Measurements from ENCODE around the gene GSDME. TPM values are rescaled to one million over a fixed set of nuclear protein-coding genes. Genes with fewer than 3 reads are reported as not detected.

Gene GSDME
- polyA plus RNA-seq, 3 donors from 2014 or later = 0.10 TPM; not detected in 2

DNA sequence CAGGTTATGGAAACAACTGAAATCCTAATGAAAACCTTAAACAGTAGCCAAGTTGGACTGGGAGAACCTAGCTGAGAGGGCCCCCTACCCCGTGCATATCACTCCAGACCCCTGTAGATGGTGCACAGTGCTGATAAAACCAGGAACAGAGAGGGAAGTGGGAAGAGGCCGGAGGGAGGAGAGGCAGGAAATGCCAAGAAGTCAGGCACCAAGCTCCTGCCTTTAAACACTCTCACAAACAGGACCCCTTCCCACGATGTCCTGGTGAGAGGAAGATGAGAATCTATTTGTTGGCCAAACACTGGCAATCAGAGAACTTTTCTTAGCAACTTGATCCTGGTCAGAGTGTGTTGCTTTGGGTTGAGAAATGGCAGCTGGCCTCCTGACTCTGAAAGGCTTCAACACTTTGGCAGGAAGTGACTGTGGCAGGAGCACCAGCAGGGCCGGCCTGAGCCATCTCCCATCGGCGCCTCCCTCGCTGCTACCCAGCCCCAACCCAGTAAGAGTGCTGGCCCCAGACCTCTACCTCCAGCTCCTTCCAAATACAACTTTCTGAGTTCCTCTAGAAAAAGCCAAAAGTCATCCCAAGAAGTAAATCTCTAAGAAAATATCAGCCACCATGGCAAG lies 39.5 kb downstream of the GSDME start:
- H3K4me3 Mint-ChIP-seq = no peak overlapping the region
- no peaks in the 10 kb centered on the region for H3K9me3 Mint-ChIP-seq
- no peak overlapping the region for H3K27ac Mint-ChIP-seq
- H3K4me1 Mint-ChIP-seq = no peaks in the 10 kb centered on the region
- H3K36me3 Mint-ChIP-seq = no peaks in the 10 kb centered on the region
- DNase-seq = no peak
- H3K27me3 Mint-ChIP-seq (ENCODE audit: low read depth in 3 of 3) = peaks cover 0 to 2% (median 0%) of the 10 kb centered on the region in 3 donors

DNA sequence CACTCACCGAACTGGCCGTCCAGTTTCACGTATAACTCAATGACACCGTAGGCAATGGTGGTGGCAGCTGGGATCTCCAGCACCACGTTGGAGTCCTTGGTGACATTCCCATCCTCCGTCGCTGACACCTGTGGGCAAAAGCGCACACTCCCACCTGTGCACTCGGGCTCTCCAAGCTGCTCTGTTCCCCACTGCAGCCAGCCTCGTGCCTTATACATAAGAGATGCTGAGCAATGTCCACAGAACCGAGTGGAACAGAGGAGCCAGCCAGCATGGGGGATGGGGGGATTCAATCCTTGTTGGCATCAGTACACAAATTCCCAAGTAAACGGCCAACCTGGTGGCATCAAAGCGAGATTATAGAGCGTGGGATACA lies 40.0 kb downstream of the GSDME start:
- no peaks in the 10 kb centered on the region for H3K4me1 Mint-ChIP-seq
- no peaks in the 10 kb centered on the region for H3K9me3 Mint-ChIP-seq

DNA sequence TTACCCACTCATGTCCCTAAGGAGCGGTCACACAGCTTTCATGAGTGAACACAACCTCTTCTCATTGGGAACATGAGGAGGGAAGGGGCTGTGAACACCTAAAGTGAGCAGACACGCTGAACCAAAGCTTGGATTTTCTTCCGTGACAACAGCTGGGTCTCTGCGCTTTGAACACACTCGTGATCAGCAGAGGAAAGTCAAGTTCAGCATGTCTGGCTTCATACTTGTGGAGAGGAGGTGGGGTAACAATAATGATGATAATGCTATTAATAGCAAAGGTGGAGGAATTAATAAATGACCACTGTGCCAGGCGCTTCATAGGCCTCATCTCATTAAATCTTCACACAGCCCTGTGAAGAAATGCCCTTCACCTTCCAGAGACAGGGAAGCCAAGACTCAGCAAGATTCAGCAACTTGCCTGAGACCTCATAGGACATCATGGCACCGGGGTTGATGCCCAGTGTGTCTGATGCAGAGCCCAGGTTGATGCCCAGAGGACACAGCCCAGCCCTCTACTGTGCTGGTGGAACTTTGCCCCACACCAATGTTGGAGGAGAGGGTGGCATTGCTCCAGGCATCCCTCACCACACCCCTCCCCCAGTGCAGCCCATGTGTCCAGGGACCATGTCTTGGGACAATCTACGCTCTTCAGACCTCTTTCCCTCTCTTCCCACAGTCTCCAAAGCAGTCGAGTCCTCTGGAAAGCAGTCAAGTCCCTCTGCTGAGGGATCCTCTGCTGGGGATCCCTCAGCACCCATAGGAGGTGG lies 40.6 kb downstream of the GSDME start:
- no peaks in the 10 kb centered on the region for H3K36me3 Mint-ChIP-seq
- DNase-seq = no peak
- H3K4me1 Mint-ChIP-seq = no peaks in the 10 kb centered on the region
- no peak overlapping the region for H3K27ac Mint-ChIP-seq
- H3K4me3 Mint-ChIP-seq = no peak overlapping the region
- no peaks in the 10 kb centered on the region for H3K27me3 Mint-ChIP-seq (ENCODE audit: low read depth in 3 of 3)
- H3K9me3 Mint-ChIP-seq = no peaks in the 10 kb centered on the region

More for the DNA sequence above, 40.0 kb downstream of the GSDME start:
- Mint-ChIP-seq H3K27me3 (ENCODE audit: low read depth in 3 of 3) (peaks cover 0 to 2% (median 0%) of the 10 kb centered on the region in 3 donors), H3K36me3 (no peaks in the 10 kb centered on the region), H3K4me3 (no peak overlapping the region), H3K27ac (no peak overlapping the region)
- DNase-seq = no peak

DNA sequence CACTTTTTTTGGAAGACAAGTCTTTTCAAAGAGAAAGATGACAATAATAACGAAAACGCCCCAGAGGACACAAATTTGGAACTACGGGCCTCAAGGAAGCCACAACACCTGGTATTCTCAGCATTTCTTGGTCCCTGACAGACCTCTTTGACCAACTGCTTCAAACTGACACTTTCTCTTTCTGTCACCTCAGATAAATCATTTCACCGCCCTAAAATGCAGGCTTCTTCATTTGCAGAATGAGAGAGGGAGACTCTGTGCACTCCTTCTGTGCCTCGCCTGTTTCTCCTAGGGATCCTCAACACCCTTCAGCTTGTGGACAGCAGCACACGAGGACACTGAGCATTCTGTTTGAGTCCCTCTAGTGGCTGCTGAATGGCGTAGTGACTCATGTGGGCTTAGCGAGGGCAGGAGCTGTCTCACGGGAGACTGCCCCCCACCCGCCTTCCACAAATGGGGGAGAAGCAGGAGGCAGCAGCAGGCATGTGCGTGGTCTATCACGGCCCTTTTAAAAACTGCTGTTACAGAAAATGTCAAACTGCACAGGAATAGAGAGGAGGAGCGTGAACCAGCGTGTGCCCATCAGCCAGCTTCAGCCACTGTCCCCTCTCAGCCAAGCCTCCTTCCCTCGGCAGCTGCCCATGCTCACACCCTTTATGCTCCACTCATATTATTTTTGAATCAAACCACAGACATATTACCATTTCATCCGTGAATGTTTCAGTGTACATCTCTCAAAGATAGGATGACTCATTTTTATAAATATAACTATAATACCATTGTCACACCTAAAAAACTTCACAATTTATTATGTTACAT lies 41.4 kb downstream of the GSDME start:
- H3K27me3 Mint-ChIP-seq (ENCODE audit: low read depth in 3 of 3) = no peaks in the 10 kb centered on the region
- no peak overlapping the region for H3K27ac Mint-ChIP-seq
- H3K9me3 Mint-ChIP-seq = no peaks in the 10 kb centered on the region
- H3K36me3 Mint-ChIP-seq = no peaks in the 10 kb centered on the region
- no peak overlapping the region for H3K4me3 Mint-ChIP-seq
- H3K4me1 Mint-ChIP-seq = no peaks in the 10 kb centered on the region
- no peak for DNase-seq

DNA sequence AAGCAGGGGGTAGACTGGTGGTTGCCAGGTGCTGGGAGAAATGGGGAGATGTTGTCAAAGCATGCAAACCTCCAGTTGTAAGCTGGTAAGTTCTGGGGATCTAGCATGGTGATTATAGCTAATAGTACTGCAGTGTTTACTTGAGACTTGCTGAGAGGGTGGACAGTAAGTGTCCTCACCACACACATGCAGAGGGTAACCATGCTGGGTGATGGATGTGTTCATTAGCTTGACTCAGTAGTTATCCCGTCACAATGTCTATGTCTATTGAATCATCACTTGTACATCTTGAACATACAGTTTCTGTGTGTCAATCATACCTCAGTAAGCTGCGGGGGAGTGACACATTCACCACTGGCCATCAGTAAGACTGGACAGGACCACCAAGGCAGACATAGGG lies 42.1 kb downstream of the GSDME start:
- H3K4me1 Mint-ChIP-seq = no peaks in the 10 kb centered on the region
- H3K27ac Mint-ChIP-seq = no peak overlapping the region
- H3K36me3 Mint-ChIP-seq = no peaks in the 10 kb centered on the region
- no peaks in the 10 kb centered on the region for H3K27me3 Mint-ChIP-seq (ENCODE audit: low read depth in 3 of 3)
- no peaks in the 10 kb centered on the region for H3K9me3 Mint-ChIP-seq
- DNase-seq = no peak
- H3K4me3 Mint-ChIP-seq = no peak overlapping the region

DNA sequence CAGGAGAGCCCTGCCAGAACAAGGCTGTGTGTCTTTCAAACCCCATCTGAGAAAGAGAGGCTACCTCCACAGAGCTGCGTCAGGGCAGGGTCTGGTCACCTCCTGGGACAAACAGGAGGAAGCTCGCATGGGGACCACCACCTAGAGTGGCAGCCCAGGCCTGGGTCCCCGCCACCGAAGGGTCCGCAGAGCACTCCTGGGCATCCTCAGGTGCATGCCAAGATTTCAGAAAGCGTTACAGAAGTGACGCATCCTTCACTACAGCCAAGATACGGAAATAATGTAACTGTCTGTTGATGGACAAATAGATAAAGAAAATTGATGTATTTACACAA lies 42.6 kb downstream of the GSDME start:
- Mint-ChIP-seq H3K27me3 (ENCODE audit: low read depth in 3 of 3) (no peaks in the 10 kb centered on the region), H3K27ac (no peak overlapping the region), H3K4me3 (no peak overlapping the region), H3K4me1 (no peaks in the 10 kb centered on the region), H3K36me3 (no peaks in the 10 kb centered on the region), H3K9me3 (no peaks in the 10 kb centered on the region)
- no peak for DNase-seq

DNA sequence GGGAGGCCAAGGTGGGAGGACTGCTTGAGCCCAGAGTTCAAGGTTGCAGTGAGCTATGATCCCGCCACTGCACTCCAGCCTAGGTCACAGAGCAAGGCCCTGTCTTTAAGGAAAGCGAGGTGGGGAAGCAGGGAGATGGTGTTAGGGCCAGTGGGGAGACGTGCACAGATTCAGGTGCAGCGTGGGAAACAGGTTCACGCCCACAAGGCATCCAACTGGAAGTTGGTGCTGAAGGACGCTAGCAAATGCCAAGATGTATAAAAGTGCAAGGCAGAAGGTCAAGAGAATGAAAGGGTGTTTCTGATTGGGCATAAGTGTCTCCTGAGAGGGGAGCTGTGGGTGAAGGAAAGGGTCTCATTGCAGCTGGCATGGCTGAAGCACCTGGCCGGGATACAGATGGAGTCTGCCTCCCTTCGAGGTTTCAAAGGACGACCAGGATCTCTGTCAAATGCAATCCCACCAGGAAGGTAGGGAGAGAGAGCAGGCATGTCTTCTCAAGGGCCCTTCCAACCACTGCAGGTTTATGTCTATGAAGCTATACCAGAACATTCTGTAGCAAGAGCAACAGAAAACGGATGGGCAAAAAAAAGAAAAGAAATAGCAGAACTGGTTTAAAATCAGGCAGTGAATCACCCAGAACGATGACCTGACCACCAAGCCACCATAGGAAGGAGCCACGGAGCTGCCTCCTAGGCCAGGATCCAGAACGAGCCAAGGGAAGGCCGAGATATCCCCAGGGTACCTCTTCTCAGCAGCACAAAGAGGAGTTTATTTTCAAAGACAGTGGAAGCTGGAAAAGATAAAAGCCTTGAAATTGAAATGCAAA lies 43.2 kb downstream of the GSDME start:
- DNase-seq = no peak
- H3K4me1 Mint-ChIP-seq = no peaks in the 10 kb centered on the region
- H3K4me3 Mint-ChIP-seq = no peak overlapping the region
- no peaks in the 10 kb centered on the region for H3K27me3 Mint-ChIP-seq (ENCODE audit: low read depth in 3 of 3)
- no peak overlapping the region for H3K27ac Mint-ChIP-seq
- H3K36me3 Mint-ChIP-seq = no peaks in the 10 kb centered on the region
- no peaks in the 10 kb centered on the region for H3K9me3 Mint-ChIP-seq

DNA sequence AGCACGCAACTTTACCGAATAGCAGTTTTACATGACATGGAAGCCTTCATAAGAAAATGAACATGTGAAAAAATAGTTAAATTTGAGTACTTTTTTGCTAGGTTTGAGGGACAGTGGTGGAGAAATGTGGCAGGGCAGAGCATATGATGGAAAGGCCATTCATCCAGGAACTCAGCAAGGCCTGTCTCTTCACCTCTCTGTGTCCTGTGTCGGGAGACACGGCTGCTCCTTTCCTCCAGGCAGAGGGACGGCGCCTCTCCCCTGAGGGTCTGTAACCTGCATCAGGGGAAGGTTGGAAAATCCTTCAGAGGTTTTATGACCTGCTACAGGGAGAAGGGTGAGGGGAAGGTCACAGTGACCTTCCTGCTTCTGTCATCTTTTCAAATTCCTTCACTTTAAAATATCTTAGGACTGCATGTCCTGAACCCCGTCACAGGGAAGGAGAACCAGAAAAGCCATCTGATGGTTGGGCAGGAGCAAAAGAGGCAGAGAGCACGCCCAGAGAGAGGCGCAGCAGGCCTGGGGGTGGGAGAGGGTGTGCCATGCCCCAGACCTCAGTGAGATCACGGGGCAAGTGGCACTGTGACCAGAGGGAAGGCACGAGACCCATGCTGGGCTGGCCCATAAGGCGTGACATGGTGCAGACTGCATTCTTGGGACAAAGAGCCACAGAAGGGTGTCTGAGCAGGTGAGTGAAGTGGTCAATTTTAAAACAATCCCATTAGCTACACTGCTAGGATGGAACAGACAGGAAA lies 44.0 kb downstream of the GSDME start:
- Mint-ChIP-seq H3K36me3 (no peaks in the 10 kb centered on the region), H3K27me3 (ENCODE audit: low read depth in 3 of 3) (no peaks in the 10 kb centered on the region), H3K4me3 (no peak overlapping the region), H3K27ac (no peak overlapping the region), H3K9me3 (peaks cover 0 to 2% (median 0%) of the 10 kb centered on the region in 6 donors), H3K4me1 (no peaks in the 10 kb centered on the region)
- no peak for DNase-seq

DNA sequence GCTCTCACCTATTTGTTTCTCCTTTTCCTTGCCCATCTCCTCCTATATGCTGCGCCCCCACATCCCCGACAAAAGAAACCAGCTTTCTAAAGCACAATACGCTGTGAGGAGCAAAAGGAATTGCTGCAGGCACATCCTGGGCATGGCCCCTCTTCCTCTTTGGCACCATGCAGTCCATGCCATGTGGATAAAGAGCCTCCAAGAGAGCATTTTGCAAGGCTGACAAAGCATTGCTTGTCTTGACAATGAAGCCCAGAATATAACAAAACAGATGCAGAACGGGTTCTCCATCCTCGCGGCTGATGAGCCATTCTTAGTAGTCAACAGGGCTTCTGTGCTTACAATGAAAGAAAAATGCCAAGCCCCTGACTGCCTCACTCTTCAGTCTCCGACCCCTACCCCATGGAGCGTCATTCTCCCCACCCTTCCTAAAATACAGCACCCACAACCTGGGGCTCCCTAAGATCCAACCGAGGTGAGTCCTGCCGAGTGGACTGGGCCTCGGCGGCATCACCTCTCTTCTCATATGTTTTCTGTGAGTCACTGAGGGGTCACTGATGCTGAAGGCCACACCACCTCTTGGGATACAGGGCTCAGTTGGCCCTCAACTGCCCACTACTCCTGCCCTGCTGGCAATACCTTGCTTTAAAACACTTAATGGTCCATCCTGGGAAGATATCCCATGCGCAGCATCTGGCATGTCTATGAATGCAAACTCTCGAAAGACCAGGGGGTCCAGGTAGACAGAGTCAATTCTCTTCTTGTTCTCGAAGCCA lies 47.5 kb downstream of the GSDME start:
- Mint-ChIP-seq H3K9me3 (peaks cover 0 to 2% (median 0%) of the 10 kb centered on the region in 6 donors), H3K36me3 (no peaks in the 10 kb centered on the region), H3K27ac (no peak overlapping the region), H3K4me3 (no peak overlapping the region), H3K27me3 (ENCODE audit: low read depth in 3 of 3) (peaks cover 0 to 2% (median 0%) of the 10 kb centered on the region in 3 donors), H3K4me1 (peaks cover 7% of the 10 kb centered on the region in 2 donors)
- DNase-seq = no peak

DNA sequence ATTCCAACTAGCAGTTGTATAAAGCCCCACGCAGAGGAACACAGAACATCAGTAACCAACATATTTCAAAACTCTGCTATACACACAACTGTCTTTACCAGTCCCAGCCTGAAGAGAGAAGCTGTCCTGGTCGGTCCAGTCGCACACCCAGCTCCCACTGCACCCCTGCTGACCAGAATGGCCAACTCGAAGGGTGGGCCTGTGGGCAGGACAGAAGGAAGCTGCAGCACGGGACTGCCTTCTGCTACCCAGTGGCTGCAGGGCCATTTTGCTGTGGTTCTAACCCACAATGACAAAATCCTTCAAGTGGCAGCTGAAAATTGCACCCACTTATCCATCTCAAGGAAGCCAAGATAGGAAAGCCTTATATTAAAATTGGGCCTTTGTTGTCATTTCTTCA lies 48.2 kb downstream of the GSDME start:
- Mint-ChIP-seq H3K27ac (no peak overlapping the region), H3K4me3 (no peak overlapping the region), H3K9me3 (peaks cover 0 to 2% (median 0%) of the 10 kb centered on the region in 6 donors), H3K27me3 (ENCODE audit: low read depth in 3 of 3) (peaks cover 0 to 2% (median 0%) of the 10 kb centered on the region in 3 donors), H3K4me1 (peaks cover 7% of the 10 kb centered on the region in 2 donors), H3K36me3 (no peaks in the 10 kb centered on the region)
- DNase-seq = no peak

DNA sequence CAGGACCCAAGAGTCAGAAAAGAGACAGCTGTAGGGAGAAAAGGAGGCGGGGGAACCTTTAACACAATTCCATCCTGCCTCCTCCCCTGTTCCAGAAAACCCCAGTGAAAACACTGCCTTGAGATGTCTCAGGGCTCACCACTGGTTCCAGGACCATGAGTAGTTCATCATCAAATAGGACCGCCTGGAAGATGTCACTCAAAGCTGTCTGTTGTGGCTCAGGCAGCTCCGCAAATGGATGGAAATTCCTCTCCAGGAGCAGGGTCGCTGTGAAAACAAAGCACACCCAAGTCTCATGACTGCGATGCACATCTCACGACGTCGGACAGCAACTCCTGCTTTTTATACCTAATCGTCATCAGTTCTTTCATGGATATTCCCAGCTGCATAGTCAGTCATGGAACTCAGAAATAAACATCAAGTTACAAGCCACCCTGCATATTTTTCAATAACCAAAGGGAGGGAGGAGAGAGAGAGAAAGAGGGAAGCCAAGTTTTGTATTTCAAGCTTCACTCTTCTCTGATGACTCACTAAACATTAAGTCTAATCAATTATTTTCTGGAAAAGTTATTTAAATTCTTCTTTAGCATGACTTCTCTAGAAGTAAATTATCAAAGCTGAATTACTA lies 49.2 kb downstream of the GSDME start:
- H3K4me3 Mint-ChIP-seq = no peak overlapping the region
- DNase-seq = no peak
- H3K27me3 Mint-ChIP-seq (ENCODE audit: low read depth in 3 of 3) = peaks cover 0 to 2% (median 0%) of the 10 kb centered on the region in 3 donors
- H3K36me3 Mint-ChIP-seq = no peaks in the 10 kb centered on the region
- H3K27ac Mint-ChIP-seq = no peak overlapping the region
- H3K4me1 Mint-ChIP-seq = peaks cover 7% of the 10 kb centered on the region in 2 donors
- H3K9me3 Mint-ChIP-seq = peaks cover 0 to 2% (median 0%) of the 10 kb centered on the region in 6 donors
